ENCODE data around the gene CDC14B. TPM values are rescaled to one million over a fixed set of nuclear protein-coding genes. Genes with fewer than 3 reads are reported as not detected.

The CDC14B gene
- total RNA-seq, 1 experiment from 2014 or later: 57.1 TPM

DNA sequence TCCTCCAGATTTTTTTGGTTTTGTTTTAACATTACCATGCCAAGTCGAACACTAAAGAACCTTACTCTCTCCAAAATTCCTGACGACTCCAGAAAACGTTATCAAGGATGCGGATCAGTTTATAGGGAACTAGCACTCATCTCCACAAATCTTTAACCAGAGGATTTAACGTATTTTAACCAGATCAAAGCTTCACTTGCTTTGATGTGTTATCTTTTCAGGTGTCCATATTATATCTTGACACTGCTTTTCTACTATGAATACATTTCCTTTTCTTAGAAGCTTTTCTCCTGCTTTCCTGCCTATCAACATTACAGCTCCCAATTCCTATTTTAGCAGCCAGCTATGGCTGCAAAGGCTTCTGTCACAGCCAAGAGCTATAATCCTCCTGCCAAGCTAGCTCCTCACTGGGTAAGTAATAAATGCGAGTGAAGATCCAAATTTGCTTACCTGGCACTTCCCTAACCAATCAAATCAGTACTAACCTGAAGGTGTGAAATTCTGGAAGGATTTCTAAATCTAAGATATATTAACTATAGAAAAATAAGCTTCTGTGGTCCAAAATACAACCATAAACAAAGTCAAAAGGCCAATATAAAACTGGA, 60.2 kb downstream of the CDC14B start:
- H3K27ac Mint-ChIP-seq: peak overlapping the region; percentile 39; the same call in 1 of the 2 replicates
- H3K27me3 Mint-ChIP-seq (ENCODE audit: low read depth): no peaks in the 10 kb centered on the region
- no peaks in the 10 kb centered on the region for H3K9me3 Mint-ChIP-seq
- POLR2A ChIA-PET: no interaction called here
- TF ChIP-seq NR3C1 (CRISPR knock-in tag; conservative IDR thresholded peaks at IDR 0.05; ENCODE audit: low read depth) (no peak), TEAD1 (CRISPR knock-in tag; IDR thresholded peaks at IDR 0.05) (no peak), JAZF1 (CRISPR knock-in tag; IDR thresholded peaks at IDR 0.05) (no peak), PRRX2 (CRISPR knock-in tag; IDR thresholded peaks at IDR 0.05) (no peak), NR1H2 (CRISPR knock-in tag; IDR thresholded peaks at IDR 0.05) (no peak)
- TF ChIP-seq, protein P1, sequence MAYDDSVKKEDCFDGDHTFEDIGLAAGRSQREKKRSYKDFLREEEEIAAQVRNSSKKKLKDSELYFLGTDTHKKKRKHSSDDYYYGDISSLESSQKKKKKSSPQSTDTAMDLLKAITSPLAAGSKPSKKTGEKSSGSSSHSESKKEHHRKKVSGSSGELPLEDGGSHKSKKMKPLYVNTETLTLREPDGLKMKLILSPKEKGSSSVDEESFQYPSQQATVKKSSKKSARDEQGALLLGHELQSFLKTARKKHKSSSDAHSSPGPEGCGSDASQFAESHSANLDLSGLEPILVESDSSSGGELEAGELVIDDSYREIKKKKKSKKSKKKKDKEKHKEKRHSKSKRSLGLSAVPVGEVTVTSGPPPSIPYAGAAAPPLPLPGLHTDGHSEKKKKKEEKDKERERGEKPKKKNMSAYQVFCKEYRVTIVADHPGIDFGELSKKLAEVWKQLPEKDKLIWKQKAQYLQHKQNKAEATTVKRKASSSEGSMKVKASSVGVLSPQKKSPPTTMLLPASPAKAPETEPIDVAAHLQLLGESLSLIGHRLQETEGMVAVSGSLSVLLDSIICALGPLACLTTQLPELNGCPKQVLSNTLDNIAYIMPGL (CRISPR knock-in tag; IDR thresholded peaks at IDR 0.05): no peak
- H3K36me3 Mint-ChIP-seq: peaks cover 8% of the 10 kb centered on the region
- H3K4me3 Mint-ChIP-seq: no peak overlapping the region
- ATAC-seq: no peak
- peaks cover 36% of the 10 kb centered on the region for H3K4me1 Mint-ChIP-seq
- DNase-seq (ENCODE audit: low spot score): no peak
- CTCF ChIA-PET: interaction anchor here (2.4 kb wide), 1 partner anchor 7 kb away, joined by 7 read pairs; no protein-coding TSS in a partner anchor

DNA sequence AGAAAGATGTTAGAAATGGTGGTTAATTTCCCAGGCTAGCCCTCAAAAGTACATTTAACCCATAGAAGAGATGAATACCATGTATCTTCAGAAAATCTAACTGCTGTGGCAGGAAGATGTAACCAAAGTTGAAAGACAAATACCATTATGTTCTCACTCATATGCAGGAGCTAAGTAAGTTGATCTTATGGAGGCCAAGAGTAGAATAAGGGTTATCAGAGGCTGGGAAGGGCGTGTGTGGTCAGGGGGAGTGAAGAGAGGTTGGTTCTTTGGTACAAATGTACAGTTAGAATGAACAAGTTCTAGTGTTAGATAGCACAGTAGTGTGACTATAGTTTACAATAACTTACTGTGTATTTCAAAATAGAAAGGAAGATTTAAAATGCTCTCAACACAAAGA, 61.7 kb downstream of the CDC14B start:
- peaks cover 6% of the 10 kb centered on the region for H3K36me3 Mint-ChIP-seq

More for the DNA sequence above, 61.7 kb downstream of the CDC14B start:
- CTCF ChIA-PET: interaction anchor here (2.4 kb wide), 1 partner anchor 9 kb away, joined by 7 read pairs; no protein-coding TSS in a partner anchor
- Mint-ChIP-seq H3K4me1 (peaks cover 31% of the 10 kb centered on the region), H3K27me3 (ENCODE audit: low read depth) (no peaks in the 10 kb centered on the region), H3K9me3 (no peaks in the 10 kb centered on the region), H3K27ac (no peak overlapping the region), H3K4me3 (no peak overlapping the region)
- DNase-seq (ENCODE audit: low spot score): no peak
- ATAC-seq: no peak
- TF ChIP-seq ZNF138 (CRISPR knock-in tag; conservative IDR thresholded peaks at IDR 0.05): no peak
- TF ChIP-seq NR3C1 (CRISPR knock-in tag; conservative IDR thresholded peaks at IDR 0.05; ENCODE audit: low read depth): no peak
- TF ChIP-seq FOXK1 (CRISPR knock-in tag; IDR thresholded peaks at IDR 0.05): no peak
- TF ChIP-seq, protein P2, sequence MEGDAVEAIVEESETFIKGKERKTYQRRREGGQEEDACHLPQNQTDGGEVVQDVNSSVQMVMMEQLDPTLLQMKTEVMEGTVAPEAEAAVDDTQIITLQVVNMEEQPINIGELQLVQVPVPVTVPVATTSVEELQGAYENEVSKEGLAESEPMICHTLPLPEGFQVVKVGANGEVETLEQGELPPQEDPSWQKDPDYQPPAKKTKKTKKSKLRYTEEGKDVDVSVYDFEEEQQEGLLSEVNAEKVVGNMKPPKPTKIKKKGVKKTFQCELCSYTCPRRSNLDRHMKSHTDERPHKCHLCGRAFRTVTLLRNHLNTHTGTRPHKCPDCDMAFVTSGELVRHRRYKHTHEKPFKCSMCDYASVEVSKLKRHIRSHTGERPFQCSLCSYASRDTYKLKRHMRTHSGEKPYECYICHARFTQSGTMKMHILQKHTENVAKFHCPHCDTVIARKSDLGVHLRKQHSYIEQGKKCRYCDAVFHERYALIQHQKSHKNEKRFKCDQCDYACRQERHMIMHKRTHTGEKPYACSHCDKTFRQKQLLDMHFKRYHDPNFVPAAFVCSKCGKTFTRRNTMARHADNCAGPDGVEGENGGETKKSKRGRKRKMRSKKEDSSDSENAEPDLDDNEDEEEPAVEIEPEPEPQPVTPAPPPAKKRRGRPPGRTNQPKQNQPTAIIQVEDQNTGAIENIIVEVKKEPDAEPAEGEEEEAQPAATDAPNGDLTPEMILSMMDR (IDR thresholded peaks at IDR 0.05): no peak
- TF ChIP-seq, protein P3, sequence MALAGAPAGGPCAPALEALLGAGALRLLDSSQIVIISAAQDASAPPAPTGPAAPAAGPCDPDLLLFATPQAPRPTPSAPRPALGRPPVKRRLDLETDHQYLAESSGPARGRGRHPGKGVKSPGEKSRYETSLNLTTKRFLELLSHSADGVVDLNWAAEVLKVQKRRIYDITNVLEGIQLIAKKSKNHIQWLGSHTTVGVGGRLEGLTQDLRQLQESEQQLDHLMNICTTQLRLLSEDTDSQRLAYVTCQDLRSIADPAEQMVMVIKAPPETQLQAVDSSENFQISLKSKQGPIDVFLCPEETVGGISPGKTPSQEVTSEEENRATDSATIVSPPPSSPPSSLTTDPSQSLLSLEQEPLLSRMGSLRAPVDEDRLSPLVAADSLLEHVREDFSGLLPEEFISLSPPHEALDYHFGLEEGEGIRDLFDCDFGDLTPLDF (CRISPR knock-in tag; IDR thresholded peaks at IDR 0.05): no peak
- TF ChIP-seq, protein P4, sequence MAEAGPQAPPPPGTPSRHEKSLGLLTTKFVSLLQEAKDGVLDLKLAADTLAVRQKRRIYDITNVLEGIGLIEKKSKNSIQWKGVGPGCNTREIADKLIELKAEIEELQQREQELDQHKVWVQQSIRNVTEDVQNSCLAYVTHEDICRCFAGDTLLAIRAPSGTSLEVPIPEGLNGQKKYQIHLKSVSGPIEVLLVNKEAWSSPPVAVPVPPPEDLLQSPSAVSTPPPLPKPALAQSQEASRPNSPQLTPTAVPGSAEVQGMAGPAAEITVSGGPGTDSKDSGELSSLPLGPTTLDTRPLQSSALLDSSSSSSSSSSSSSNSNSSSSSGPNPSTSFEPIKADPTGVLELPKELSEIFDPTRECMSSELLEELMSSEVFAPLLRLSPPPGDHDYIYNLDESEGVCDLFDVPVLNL (CRISPR knock-in tag; IDR thresholded peaks at IDR 0.05; ENCODE audit: borderline replicate concordance, low read depth): no peak
- TF ChIP-seq, protein P5, sequence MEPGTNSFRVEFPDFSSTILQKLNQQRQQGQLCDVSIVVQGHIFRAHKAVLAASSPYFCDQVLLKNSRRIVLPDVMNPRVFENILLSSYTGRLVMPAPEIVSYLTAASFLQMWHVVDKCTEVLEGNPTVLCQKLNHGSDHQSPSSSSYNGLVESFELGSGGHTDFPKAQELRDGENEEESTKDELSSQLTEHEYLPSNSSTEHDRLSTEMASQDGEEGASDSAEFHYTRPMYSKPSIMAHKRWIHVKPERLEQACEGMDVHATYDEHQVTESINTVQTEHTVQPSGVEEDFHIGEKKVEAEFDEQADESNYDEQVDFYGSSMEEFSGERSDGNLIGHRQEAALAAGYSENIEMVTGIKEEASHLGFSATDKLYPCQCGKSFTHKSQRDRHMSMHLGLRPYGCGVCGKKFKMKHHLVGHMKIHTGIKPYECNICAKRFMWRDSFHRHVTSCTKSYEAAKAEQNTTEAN (CRISPR knock-in tag; IDR thresholded peaks at IDR 0.05): no peak
- no peak for TF ChIP-seq NR2C2 (CRISPR knock-in tag; IDR thresholded peaks at IDR 0.05)
- no peak for TF ChIP-seq FOXJ3 (CRISPR knock-in tag; IDR thresholded peaks at IDR 0.05; ENCODE audit: borderline replicate concordance)
- no peak for TF ChIP-seq ZNF263 (CRISPR knock-in tag; IDR thresholded peaks at IDR 0.05; ENCODE audit: low read depth)
- no peak for TF ChIP-seq RELA (CRISPR knock-in tag; IDR thresholded peaks at IDR 0.05; ENCODE audit: borderline replicate concordance)
- POLR2A ChIA-PET: no interaction called here
